ENCODE data around the gene NTRK2.
A peak's percentile ranks its signal among the peaks of the same experiment; 100 is the strongest.

- no peak for TF ChIP-seq POLR2A (IDR thresholded peaks at IDR 0.05)
- TF ChIP-seq CTCF (IDR thresholded peaks at IDR 0.05): peak; percentile 31 to 69 (median 50)
Observed at GRCh38 chr9:84697509-84698114, 28.1 kb downstream of the NTRK2 start.
